ENCODE data around the gene LCN6.

DNA sequence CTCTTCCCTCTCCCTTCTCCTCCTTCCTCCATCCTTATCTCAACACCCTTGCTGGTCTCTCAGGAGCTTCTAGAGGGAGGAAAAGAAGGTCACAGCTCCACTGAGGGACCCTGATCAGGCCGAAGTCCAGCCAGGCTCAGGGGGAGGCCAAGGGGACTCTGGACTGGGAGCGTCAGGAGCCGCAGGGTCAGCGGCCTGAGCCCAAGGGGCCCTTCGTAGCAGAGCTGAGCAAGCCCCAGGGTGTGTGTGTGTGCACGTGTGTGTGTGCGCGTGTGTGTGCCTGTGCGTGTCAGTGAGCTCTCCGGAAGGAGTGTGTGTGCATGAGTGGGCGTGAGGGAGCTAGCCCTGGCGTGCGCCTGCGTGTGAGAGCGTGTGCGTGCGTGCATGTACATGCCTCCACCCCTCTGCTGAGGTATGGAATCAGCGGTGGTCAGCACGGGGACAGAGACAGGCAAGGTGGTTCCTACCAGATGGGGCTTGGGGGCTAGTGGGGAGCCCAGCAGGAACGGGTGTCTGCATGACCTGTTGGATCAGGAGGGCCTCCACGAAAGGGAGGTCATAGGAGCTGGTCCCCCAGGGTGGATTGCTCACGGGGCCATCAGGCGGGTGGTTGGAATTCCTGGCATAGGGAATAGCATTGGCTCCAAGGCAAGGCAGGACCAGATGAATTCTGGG, 51.0 kb downstream of the LCN6 start:
- TF ChIP-seq RCOR1 (IDR thresholded peaks at IDR 0.05; ENCODE audit: insufficient replicate concordance, low read length): no peak
- no peak for TF ChIP-seq POLR2A (IDR thresholded peaks at IDR 0.05; ENCODE audit: low read depth, low read length)
- TF ChIP-seq, protein P1, sequence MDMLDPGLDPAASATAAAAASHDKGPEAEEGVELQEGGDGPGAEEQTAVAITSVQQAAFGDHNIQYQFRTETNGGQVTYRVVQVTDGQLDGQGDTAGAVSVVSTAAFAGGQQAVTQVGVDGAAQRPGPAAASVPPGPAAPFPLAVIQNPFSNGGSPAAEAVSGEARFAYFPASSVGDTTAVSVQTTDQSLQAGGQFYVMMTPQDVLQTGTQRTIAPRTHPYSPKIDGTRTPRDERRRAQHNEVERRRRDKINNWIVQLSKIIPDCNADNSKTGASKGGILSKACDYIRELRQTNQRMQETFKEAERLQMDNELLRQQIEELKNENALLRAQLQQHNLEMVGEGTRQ (IDR thresholded peaks at IDR 0.05; ENCODE audit: low read depth, low read length): no peak

All from IMR-90 (cell line).